Caco-2 (cell line): ENCODE data around the gene HID1. TPM values are rescaled to one million over a fixed set of nuclear protein-coding genes. Genes with fewer than 3 reads are reported as not detected.

Experiments
- BruUV-seq: library from RNA; stranded (reverse); fragments of 400-500 nt; replicated peaks from 2 replicates; lab custom pipeline; 2021; lab: Mats Ljungman, UMichigan
- CTCF ChIA-PET: fragments of 300-600 bp; sonication (Branson Sonifier 250); formaldehyde crosslinking; loops from one replicate; lab custom pipeline; 2022; ENCODE audit warnings: antibody characterized with exemption; lab: Charles Lee
- POLR2A ChIA-PET: fragments of 300-600 bp; sonication (Branson Sonifier 250); formaldehyde crosslinking; loops from one replicate; lab custom pipeline; 2022; ENCODE audit warnings: antibody characterized with exemption; lab: Charles Lee
- DNase-seq, 2 experiments: peaks; one replicate each; pipeline versions ENCODE4 v3.0.0 to v3.0.0-alpha.2; 2020 to 2022
- H3K27me3 ChIP-seq: replicated peaks from 2 replicates; pipeline ENCODE4 v1.6.0; 2011; ENCODE audit warnings: low read length; ENCODE audit not compliant: control insufficient read depth, insufficient read depth
- H3K36me3 ChIP-seq: 2 replicates; pipeline ENCODE4 v1.5.1; 2011; ENCODE audit warnings: low read length; ENCODE audit not compliant: control insufficient read depth, insufficient read depth
- H3K4me1 ChIP-seq: fragments of 250-450 bp; sonication (Bioruptor Pico); 2 replicates; pipeline ENCODE4 v1.5.1; 2020; ENCODE audit warnings: mild to moderate bottlenecking
- H3K4me3 ChIP-seq: 2 replicates; pipeline ENCODE4 v1.5.1; 2011; ENCODE audit warnings: low read depth, mild to moderate bottlenecking, control low read depth, low read length
- H3K9me3 ChIP-seq: fragments of 250-450 bp; sonication (Bioruptor Pico); 2 replicates; pipeline ENCODE4 v1.5.1; 2020; ENCODE audit warnings: mild to moderate bottlenecking, moderate library complexity
- H3K27ac Mint-ChIP-seq: one replicate; pipeline ENCODE4 v1.8.0; 2022; ENCODE audit warnings: mixed read lengths; ENCODE audit not compliant: unreplicated experiment
- H3K27me3 Mint-ChIP-seq: one replicate; pipeline ENCODE4 v1.8.0; 2022; ENCODE audit warnings: mixed read lengths; ENCODE audit not compliant: insufficient read depth, unreplicated experiment
- H3K36me3 Mint-ChIP-seq: one replicate; pipeline ENCODE4 v1.8.0; 2022; ENCODE audit warnings: mild to moderate bottlenecking, mixed read lengths; ENCODE audit not compliant: insufficient read depth, unreplicated experiment
- H3K4me1 Mint-ChIP-seq: one replicate; pipeline ENCODE4 v1.8.0; 2022; ENCODE audit warnings: low read depth, mixed read lengths; ENCODE audit not compliant: unreplicated experiment
- H3K4me3 Mint-ChIP-seq: one replicate; pipeline ENCODE4 v1.8.0; 2022; ENCODE audit warnings: mild to moderate bottlenecking, moderate library complexity, mixed read lengths; ENCODE audit not compliant: unreplicated experiment
- H3K9me3 Mint-ChIP-seq: one replicate; pipeline ENCODE4 v1.8.0; 2022; ENCODE audit warnings: mixed read lengths; ENCODE audit not compliant: unreplicated experiment
- intact Hi-C: fragments of 100-400 bp; cut with micrococcal nuclease; formaldehyde crosslinking; loops from one replicate; pipeline ENCODE4 v1.10.0; 2022; ENCODE audit not compliant: unreplicated experiment
- total RNA-seq: library from RNA; stranded (reverse); gene quantifications from 2 replicates; pipeline ENCODE4 v1.2.3, GENCODE V29; 2022
- TF ChIP-seq, protein P1 (sequence below), 2 experiments: fragments of 200-600 bp in 1 of 2; IDR thresholded peaks; 1 replicate in 1 of 2; 2 replicates in 1 of 2; pipeline versions ENCODE4 v1.5.1 to v1.8.0; 2011 to 2022; ENCODE audit warnings: antibody characterized with exemption in 1 of 2, control low read depth in 1 of 2, inconsistent platforms in 1 of 2, low read depth in 1 of 2, low read length in 1 of 2, mild to moderate bottlenecking in 1 of 2, moderate library complexity in 1 of 2; ENCODE audit not compliant: insufficient read depth in 1 of 2, severe bottlenecking in 1 of 2, unreplicated experiment in 1 of 2

Gene HID1
- total RNA-seq, 1 experiment from 2014 or later, result 29.8 TPM

- intact Hi-C loops, result no loop called here
- TF ChIP-seq, protein P1, sequence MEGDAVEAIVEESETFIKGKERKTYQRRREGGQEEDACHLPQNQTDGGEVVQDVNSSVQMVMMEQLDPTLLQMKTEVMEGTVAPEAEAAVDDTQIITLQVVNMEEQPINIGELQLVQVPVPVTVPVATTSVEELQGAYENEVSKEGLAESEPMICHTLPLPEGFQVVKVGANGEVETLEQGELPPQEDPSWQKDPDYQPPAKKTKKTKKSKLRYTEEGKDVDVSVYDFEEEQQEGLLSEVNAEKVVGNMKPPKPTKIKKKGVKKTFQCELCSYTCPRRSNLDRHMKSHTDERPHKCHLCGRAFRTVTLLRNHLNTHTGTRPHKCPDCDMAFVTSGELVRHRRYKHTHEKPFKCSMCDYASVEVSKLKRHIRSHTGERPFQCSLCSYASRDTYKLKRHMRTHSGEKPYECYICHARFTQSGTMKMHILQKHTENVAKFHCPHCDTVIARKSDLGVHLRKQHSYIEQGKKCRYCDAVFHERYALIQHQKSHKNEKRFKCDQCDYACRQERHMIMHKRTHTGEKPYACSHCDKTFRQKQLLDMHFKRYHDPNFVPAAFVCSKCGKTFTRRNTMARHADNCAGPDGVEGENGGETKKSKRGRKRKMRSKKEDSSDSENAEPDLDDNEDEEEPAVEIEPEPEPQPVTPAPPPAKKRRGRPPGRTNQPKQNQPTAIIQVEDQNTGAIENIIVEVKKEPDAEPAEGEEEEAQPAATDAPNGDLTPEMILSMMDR (IDR thresholded peaks at IDR 0.05; ENCODE audit: insufficient read depth in 1 of 2, low read depth in 1 of 2, low read length in 1 of 2, severe bottlenecking in 1 of 2, unreplicated experiment in 1 of 2), result no peak
- Mint-ChIP-seq H3K9me3 (no peaks in the 10 kb centered on the region), H3K27ac (no peak overlapping the region), H3K4me3 (no peak overlapping the region), H3K27me3 (no peaks in the 10 kb centered on the region), H3K36me3 (peaks cover 36% of the 10 kb centered on the region), H3K4me1 (peaks cover 9% of the 10 kb centered on the region)
- POLR2A ChIA-PET, result no interaction called here
- BruUV-seq, result no TSS peak
- Histone ChIP-seq H3K27me3 (no peaks in the 10 kb centered on the region), H3K4me3 (no peak overlapping the region), H3K4me1 (no peaks in the 10 kb centered on the region), H3K9me3 (peaks cover under 1% of the 10 kb centered on the region; the same call in 1 of the 2 replicates), H3K36me3 (peaks cover 3% of the 10 kb centered on the region)
- no peak for DNase-seq
- CTCF ChIA-PET, result interaction anchor here (0.7 to 1.1 kb wide), 3 partner anchors 10 to 124 kb away, joined by 4 to 8 read pairs (median 6); no protein-coding TSS in a partner anchor
Observed at GRCh38 chr17:75019710-75020109, 47.2 kb upstream of the HID1 start.

- H3K27ac Mint-ChIP-seq, result no peak overlapping the region
- Histone ChIP-seq H3K27me3 (no peaks in the 10 kb centered on the region), H3K4me1 (no peaks in the 10 kb centered on the region), H3K36me3 (peaks cover 3% of the 10 kb centered on the region), H3K4me3 (no peak overlapping the region), H3K9me3 (no peaks in the 10 kb centered on the region)
- no peak overlapping the region for H3K4me3 Mint-ChIP-seq
- TF ChIP-seq, protein P1 (IDR thresholded peaks at IDR 0.05; ENCODE audit: insufficient read depth in 1 of 2, low read depth in 1 of 2, low read length in 1 of 2, severe bottlenecking in 1 of 2, unreplicated experiment in 1 of 2), result no peak
- POLR2A ChIA-PET, result no interaction called here
- H3K9me3 Mint-ChIP-seq, result no peaks in the 10 kb centered on the region
- H3K36me3 Mint-ChIP-seq, result peaks cover 39% of the 10 kb centered on the region
- CTCF ChIA-PET, result interaction anchor here (0.6 to 1.1 kb wide), 3 partner anchors 16 to 124 kb away, joined by 4 to 8 read pairs (median 6); no protein-coding TSS in a partner anchor
- peaks cover 11% of the 10 kb centered on the region for H3K4me1 Mint-ChIP-seq
- no TSS peak for BruUV-seq
- no peak for DNase-seq
- intact Hi-C loops, result no loop called here
- no peaks in the 10 kb centered on the region for H3K27me3 Mint-ChIP-seq
Observed at GRCh38 chr17:75019146-75019545, 46.6 kb upstream of the HID1 start.

GRCh38 chr17:75013092-75013559, 40.6 kb upstream of the HID1 start:
- Histone ChIP-seq H3K9me3 (no peaks in the 10 kb centered on the region), H3K27me3 (no peaks in the 10 kb centered on the region), H3K4me3 (peak overlapping the region; percentile 84), H3K36me3 (no peaks in the 10 kb centered on the region; the same call in 1 of the 2 replicates), H3K4me1 (peaks cover 3% of the 10 kb centered on the region; the same call in 1 of the 2 replicates)
- POLR2A ChIA-PET, result interaction anchor here (0.6 to 2.4 kb wide), 14 partner anchors 14 to 300 kb away, joined by 3 to 33 read pairs (median 6); partner anchors contain the start of genes CDR2L, FDXR, HID1 and SLC16A5
- Mint-ChIP-seq H3K9me3 (no peaks in the 10 kb centered on the region), H3K36me3 (peaks cover 31% of the 10 kb centered on the region), H3K4me1 (peaks cover 29% of the 10 kb centered on the region), H3K27me3 (no peaks in the 10 kb centered on the region), H3K4me3 (peak overlapping the region; percentile 82), H3K27ac (peak overlapping the region; percentile 84)
- TF ChIP-seq, protein P1 (IDR thresholded peaks at IDR 0.05; ENCODE audit: insufficient read depth in 1 of 2, low read depth in 1 of 2, low read length in 1 of 2, severe bottlenecking in 1 of 2, unreplicated experiment in 1 of 2), result no peak
- intact Hi-C loops, result loop anchor here (2.0 kb wide), 2 partner anchors 20 to 24 kb away; no protein-coding TSS in a partner anchor
- no peak for DNase-seq
- CTCF ChIA-PET, result interaction anchor here (0.5 to 3.6 kb wide), 22 partner anchors 18 to 189 kb away, joined by 3 to 86 read pairs (median 6); partner anchors contain the start of genes CDR2L, FDXR, HID1 and NT5C
- BruUV-seq, result TSS peak; percentile 75
